NT2/D1 (cell line): Measurements from ENCODE around the gene SKAP1.

Experiments used
- DNase-seq: peaks from one replicate; pipeline ENCODE4 v3.0.0-alpha.2; 2011; ENCODE audit warnings: low read depth, low spot score
- H3K27me3 ChIP-seq: 2 replicates; pipeline ENCODE4 v1.6.0; 2011; ENCODE audit warnings: mild to moderate bottlenecking; ENCODE audit not compliant: insufficient read length, insufficient read depth
- H3K36me3 ChIP-seq: 2 replicates; pipeline ENCODE4 v1.6.1; 2011; ENCODE audit warnings: mild to moderate bottlenecking, low read length, mixed read lengths; ENCODE audit not compliant: insufficient read depth, insufficient read length
- H3K4me1 ChIP-seq: 2 replicates; pipeline ENCODE4 v1.5.1; 2011; ENCODE audit not compliant: insufficient read depth, insufficient read length
- H3K4me3 ChIP-seq: 2 replicates; pipeline ENCODE4 v1.5.1; 2011; ENCODE audit warnings: low read depth; ENCODE audit not compliant: insufficient read length
- H3K9ac ChIP-seq: 2 replicates; pipeline ENCODE4 v1.6.0; 2011; ENCODE audit warnings: low read depth; ENCODE audit not compliant: insufficient read length
- H3K9me3 ChIP-seq: 2 replicates; pipeline ENCODE4 v1.5.1; 2011; ENCODE audit warnings: mild to moderate bottlenecking, low read length; ENCODE audit not compliant: insufficient read depth
- SUZ12 ChIP-seq: IDR thresholded peaks from 2 replicates; pipeline ENCODE4 v1.6.1; 2011; ENCODE audit not compliant: insufficient read length, insufficient read depth; ENCODE audit errors: extremely low read depth
- YY1 ChIP-seq: IDR thresholded peaks from 2 replicates; pipeline ENCODE4 v1.6.1; 2011; ENCODE audit not compliant: insufficient read length, insufficient read depth
- ZNF274 ChIP-seq: IDR thresholded peaks from 2 replicates; pipeline ENCODE4 v1.6.1; 2011; ENCODE audit warnings: mild to moderate bottlenecking, low read depth, low read length

SKAP1 gene

GRCh38 chr17:48445248-48445620, 15.2 kb upstream of the SKAP1 start:
- no peak overlapping the region for H3K9ac ChIP-seq
- H3K9me3 ChIP-seq = no peaks in the 10 kb centered on the region
- no peaks in the 10 kb centered on the region for H3K4me1 ChIP-seq
- no peak for TF ChIP-seq ZNF274
- TF ChIP-seq YY1 = no peak
- no peak for TF ChIP-seq SUZ12
- no peaks in the 10 kb centered on the region for H3K36me3 ChIP-seq
- H3K27me3 ChIP-seq = peaks cover 4% of the 10 kb centered on the region
- no peak overlapping the region for H3K4me3 ChIP-seq
- DNase-seq = no peak

- no peak overlapping the region for H3K9ac ChIP-seq
- DNase-seq = no peak
- H3K9me3 ChIP-seq = no peaks in the 10 kb centered on the region
- H3K4me3 ChIP-seq = no peak overlapping the region
- no peaks in the 10 kb centered on the region for H3K4me1 ChIP-seq
- TF ChIP-seq SUZ12 (no peak), ZNF274 (no peak), YY1 (no peak)
- no peaks in the 10 kb centered on the region for H3K36me3 ChIP-seq
- peaks cover 3% of the 10 kb centered on the region for H3K27me3 ChIP-seq
These were observed 14.7 kb upstream of the SKAP1 start for GRCh38 chr17:48444516-48445247.

GRCh38 chr17:48443712-48444111, 13.7 kb upstream of the SKAP1 start:
- H3K4me1 ChIP-seq = no peaks in the 10 kb centered on the region
- no peak overlapping the region for H3K9ac ChIP-seq
- peaks cover 3% of the 10 kb centered on the region for H3K27me3 ChIP-seq
- no peaks in the 10 kb centered on the region for H3K36me3 ChIP-seq
- H3K4me3 ChIP-seq = no peak overlapping the region
- no peak for DNase-seq
- no peaks in the 10 kb centered on the region for H3K9me3 ChIP-seq
- no peak for TF ChIP-seq YY1
- no peak for TF ChIP-seq ZNF274
- no peak for TF ChIP-seq SUZ12

GRCh38 chr17:48442819-48443218, 12.8 kb upstream of the SKAP1 start:
- no peak for TF ChIP-seq SUZ12
- TF ChIP-seq ZNF274 = no peak
- no peak for TF ChIP-seq YY1
- H3K4me1 ChIP-seq = no peaks in the 10 kb centered on the region
- H3K9me3 ChIP-seq = no peaks in the 10 kb centered on the region
- DNase-seq = no peak
- H3K36me3 ChIP-seq = no peaks in the 10 kb centered on the region
- H3K4me3 ChIP-seq = no peak overlapping the region
- peaks cover 3% of the 10 kb centered on the region for H3K27me3 ChIP-seq
- H3K9ac ChIP-seq = no peak overlapping the region

- Histone ChIP-seq H3K9me3 (no peaks in the 10 kb centered on the region), H3K4me3 (no peak overlapping the region), H3K27me3 (peaks cover 6% of the 10 kb centered on the region), H3K9ac (no peak overlapping the region), H3K36me3 (no peaks in the 10 kb centered on the region), H3K4me1 (no peaks in the 10 kb centered on the region)
- DNase-seq = no peak
- TF ChIP-seq YY1 (no peak), SUZ12 (no peak), ZNF274 (no peak)
These were observed 11.8 kb upstream of the SKAP1 start for GRCh38 chr17:48441862-48442261.

- no peak for DNase-seq
- no peak for TF ChIP-seq YY1
- TF ChIP-seq SUZ12 = no peak
- TF ChIP-seq ZNF274 = no peak
- no peaks in the 10 kb centered on the region for H3K4me1 ChIP-seq
- H3K27me3 ChIP-seq = peaks cover 12% of the 10 kb centered on the region
- H3K36me3 ChIP-seq = no peaks in the 10 kb centered on the region
- no peak overlapping the region for H3K4me3 ChIP-seq
- no peaks in the 10 kb centered on the region for H3K9me3 ChIP-seq
- no peak overlapping the region for H3K9ac ChIP-seq
These were observed 11.3 kb upstream of the SKAP1 start for GRCh38 chr17:48441231-48441711.

- Histone ChIP-seq H3K4me3 (no peak overlapping the region), H3K36me3 (no peaks in the 10 kb centered on the region), H3K27me3 (peaks cover 14% of the 10 kb centered on the region), H3K9ac (no peak overlapping the region), H3K4me1 (no peaks in the 10 kb centered on the region), H3K9me3 (no peaks in the 10 kb centered on the region)
- TF ChIP-seq ZNF274 = no peak
- no peak for TF ChIP-seq SUZ12
- TF ChIP-seq YY1 = no peak
- DNase-seq = no peak
These were observed 10.7 kb upstream of the SKAP1 start for GRCh38 chr17:48440669-48441068.
